Body of pancreas (tissue), 4 donors: Measurements from ENCODE around the gene GALNT14. TPM values are rescaled to one million over a fixed set of nuclear protein-coding genes. Genes with fewer than 3 reads are reported as not detected.

ENCODE experiments used
- ATAC-seq: fragments of 150-250 bp; one replicate; pipeline ENCODE4 v1.9.1; 2016
- DNase-seq, 4 donors: peaks; one replicate each; pipeline ENCODE4 v3.0.0-alpha.2; 2019
- H3K27ac ChIP-seq, 4 donors: fragments of 200-600 bp; sonication (generic); 1 replicate in 3 of 4; 2 replicates in 1 of 4; pipeline versions ENCODE4 v1.5.1 to v1.6.1; 2016 to 2019; ENCODE audit warnings: mild to moderate bottlenecking in 1 of 4, mixed read lengths in 1 of 4, moderate library complexity in 1 of 4
- H3K27me3 ChIP-seq, 2 donors: fragments of 200-600 bp; sonication (generic); one replicate each; pipeline ENCODE4 v1.6.0; 2016; ENCODE audit warnings: mild to moderate bottlenecking in 1 of 2
- H3K36me3 ChIP-seq, 2 donors: fragments of 200-600 bp; sonication (generic); replicated peaks in 1 of 2; 2 replicates each; pipeline ENCODE4 v1.5.1; 2016; ENCODE audit warnings: low read depth in 2 of 2; ENCODE audit not compliant: insufficient read depth in 1 of 2
- H3K4me1 ChIP-seq: fragments of 200-600 bp; sonication (generic); one replicate; pipeline ENCODE4 v1.6.0; 2016
- H3K4me3 ChIP-seq, 2 donors: fragments of 200-600 bp; sonication (generic); 1 replicate in 1 of 2; 2 replicates in 1 of 2; pipeline ENCODE4 v1.5.1; 2016 to 2019
- H3K9me3 ChIP-seq, 3 donors: fragments of 200-600 bp; sonication (generic); 1 replicate in 2 of 3; 2 replicates in 1 of 3; pipeline ENCODE4 v1.5.1; 2016
- CTCF ChIP-seq, 7 experiments: fragments of 450-650 bp in 4 of 7; fragments of 200-600 bp in 3 of 7; sonication (generic) in 3 of 7; IDR thresholded peaks; one replicate each; pipeline ENCODE4 v1.5.1; 2016 to 2019; ENCODE audit warnings: antibody characterized with exemption in 7 of 7
- POLR2A ChIP-seq, 3 donors: fragments of 450-650 bp; IDR thresholded peaks; one replicate each; pipeline ENCODE4 v1.6.1; 2016; ENCODE audit warnings: antibody characterized with exemption in 3 of 3, mild to moderate bottlenecking in 2 of 3
- WGBS, 2 donors: methylation state at CpG; one replicate each; pipeline ENCODE4 v1.1.5; 2017; 5-methylcytosine and 5-hydroxymethylcytosine counted together
- intact Hi-C: fragments of 100-400 bp; cut with DNase I; formaldehyde crosslinking; loops from one replicate; pipeline ENCODE4 v1.15.1; 2023
- total RNA-seq, 2 donors: library from RNA; depleted of rRNA; stranded (reverse); fragments of >200 nt; gene quantifications; one replicate each; pipeline ENCODE4 v1.1.0, GENCODE V29; 2016

The GALNT14 gene
- total RNA-seq, 2 donors from 2014 or later: 2.6 to 6.7 TPM

DNA sequence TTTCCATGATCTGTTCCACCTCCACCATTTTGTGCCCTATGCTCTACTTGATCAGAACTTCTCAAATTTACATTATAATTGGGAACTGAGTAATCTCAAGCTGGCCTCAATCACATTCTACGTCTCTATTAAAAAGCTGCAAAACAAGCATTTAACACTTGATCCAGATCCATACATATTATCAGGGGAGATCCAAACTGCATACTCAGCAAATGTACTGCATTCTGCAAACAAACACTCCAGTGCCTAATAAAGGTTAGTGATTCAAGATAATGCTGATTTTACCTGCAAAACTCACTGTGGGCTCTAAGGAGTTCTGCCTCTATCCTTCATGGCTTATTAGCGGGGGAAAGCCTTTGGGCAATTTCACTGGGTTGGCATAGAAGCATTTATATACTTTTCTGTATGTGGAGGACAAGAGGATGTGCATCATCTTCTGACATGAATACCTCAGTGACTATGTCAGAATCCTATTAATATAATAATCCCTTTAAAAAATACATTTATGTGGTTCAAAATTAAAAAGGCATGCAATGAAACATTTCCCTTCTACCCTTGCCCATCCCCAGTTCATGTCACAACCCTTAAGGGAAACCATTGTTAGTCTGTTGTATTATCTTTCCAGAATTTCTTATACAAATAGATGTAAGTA, 40.2 kb downstream of the GALNT14 start:
- no peaks in the 10 kb centered on the region for H3K36me3 ChIP-seq
- DNase-seq (no peak), ATAC-seq (no peak)
- no peak overlapping the region for H3K4me3 ChIP-seq
- H3K4me1 ChIP-seq: no peaks in the 10 kb centered on the region
- 50 to 56% methylated on average over 2 of the region's 2 CpGs for WGBS, 2 donors
- no peaks in the 10 kb centered on the region for H3K27me3 ChIP-seq
- intact Hi-C loops: no loop called here
- TF ChIP-seq CTCF (IDR thresholded peaks at IDR 0.05) (no peak), POLR2A (IDR thresholded peaks at IDR 0.05) (no peak)
- no peak overlapping the region for H3K27ac ChIP-seq
- no peaks in the 10 kb centered on the region for H3K9me3 ChIP-seq

GRCh38 chr2:31090188-31090587, 48.1 kb downstream of the GALNT14 start:
- no peak overlapping the region for H3K4me3 ChIP-seq
- DNase-seq (no peak), ATAC-seq (no peak)
- WGBS, 2 donors: 78 to 83% methylated on average over 7 of the region's 7 CpGs
- H3K4me1 ChIP-seq: no peaks in the 10 kb centered on the region
- intact Hi-C loops: no loop called here
- H3K27ac ChIP-seq: no peak overlapping the region
- H3K9me3 ChIP-seq: no peaks in the 10 kb centered on the region
- no peaks in the 10 kb centered on the region for H3K27me3 ChIP-seq
- TF ChIP-seq POLR2A (IDR thresholded peaks at IDR 0.05): no peak
- TF ChIP-seq CTCF (IDR thresholded peaks at IDR 0.05): no peak
- H3K36me3 ChIP-seq: no peaks in the 10 kb centered on the region

DNA sequence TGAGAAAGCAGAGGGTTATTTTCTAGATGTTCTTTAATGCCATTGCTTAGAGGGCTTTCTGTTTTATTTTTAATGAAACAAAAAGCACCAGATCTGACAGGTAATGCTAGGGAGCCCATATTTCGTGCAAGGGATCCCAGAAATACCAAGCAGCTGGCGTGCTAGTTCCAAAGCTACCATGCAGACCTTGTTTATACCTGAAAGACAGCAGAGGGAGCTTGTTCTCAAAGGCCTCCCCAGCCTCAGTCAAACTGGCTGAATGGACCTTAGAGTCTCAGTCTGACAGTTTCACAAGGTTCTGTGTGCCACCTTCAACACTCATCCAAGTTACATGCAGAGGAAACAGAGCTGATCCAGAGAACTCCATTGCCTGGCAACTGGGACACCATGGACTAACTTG, 48.6 kb downstream of the GALNT14 start:
- no peak overlapping the region for H3K4me3 ChIP-seq
- no peak for DNase-seq
- H3K27me3 ChIP-seq: no peaks in the 10 kb centered on the region
- TF ChIP-seq POLR2A (IDR thresholded peaks at IDR 0.05): no peak
- TF ChIP-seq CTCF (IDR thresholded peaks at IDR 0.05): no peak
- no peaks in the 10 kb centered on the region for H3K36me3 ChIP-seq
- intact Hi-C loops: no loop called here
- no peak for ATAC-seq
- no peaks in the 10 kb centered on the region for H3K9me3 ChIP-seq
- 68% methylated on average over 2 of the region's 2 CpGs for WGBS, 2 donors
- H3K4me1 ChIP-seq: no peaks in the 10 kb centered on the region
- no peak overlapping the region for H3K27ac ChIP-seq

- no peaks in the 10 kb centered on the region for H3K9me3 ChIP-seq
- H3K4me3 ChIP-seq: no peak overlapping the region
- ATAC-seq (no peak), DNase-seq (no peak)
- H3K27ac ChIP-seq: no peak overlapping the region
- WGBS, 2 donors: 61 to 75% methylated on average over 6 of the region's 6 CpGs
- H3K27me3 ChIP-seq: no peaks in the 10 kb centered on the region
- no peaks in the 10 kb centered on the region for H3K36me3 ChIP-seq
- intact Hi-C loops: no loop called here
- TF ChIP-seq CTCF (IDR thresholded peaks at IDR 0.05) (no peak), POLR2A (IDR thresholded peaks at IDR 0.05) (no peak)
- peaks cover 2% of the 10 kb centered on the region for H3K4me1 ChIP-seq
These were observed 49.6 kb downstream of the GALNT14 start for GRCh38 chr2:31088504-31089195.

DNA sequence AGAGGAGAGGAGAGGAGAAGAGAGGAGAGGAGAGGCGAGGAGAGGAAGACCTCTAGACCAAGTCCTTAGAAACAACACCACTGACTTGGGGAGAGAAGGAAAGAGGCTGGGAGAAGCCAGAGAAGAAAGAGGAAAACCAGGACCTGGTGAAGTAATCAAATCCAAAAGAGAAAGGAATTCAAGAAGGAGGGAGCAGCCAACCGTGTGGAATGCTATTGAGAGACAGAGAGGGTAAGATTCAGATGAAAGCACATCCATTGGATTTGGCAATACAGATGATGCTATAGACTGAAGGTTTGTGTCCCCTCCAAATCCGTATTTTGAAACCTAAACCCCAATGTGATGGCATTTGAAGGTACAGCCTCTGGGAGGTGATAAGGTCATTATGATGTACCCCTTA, 50.7 kb downstream of the GALNT14 start:
- Histone ChIP-seq H3K9me3 (no peaks in the 10 kb centered on the region), H3K27ac (no peak overlapping the region), H3K4me1 (peaks cover 7% of the 10 kb centered on the region), H3K4me3 (no peak overlapping the region), H3K27me3 (no peaks in the 10 kb centered on the region), H3K36me3 (no peaks in the 10 kb centered on the region)
- no peak for DNase-seq
- ATAC-seq: no peak
- WGBS, 2 donors: 46 to 50% methylated on average over 3 of the region's 3 CpGs
- TF ChIP-seq CTCF (IDR thresholded peaks at IDR 0.05) (no peak), POLR2A (IDR thresholded peaks at IDR 0.05) (no peak)
- intact Hi-C loops: no loop called here
